Endothelial cell of umbilical vein (primary cell): Measurements from ENCODE around the gene ACADSB. TPM values are rescaled to one million over a fixed set of nuclear protein-coding genes. Genes with fewer than 3 reads are reported as not detected.

Source experiments
- BruUV-seq: library from RNA; stranded (reverse); fragments of 400-500 nt; replicated peaks from 2 replicates; lab custom pipeline; 2021; lab: Mats Ljungman, UMichigan
- CTCF ChIA-PET: fragments of 300-600, 350-600 bp; sonication (Branson Sonifier 250); formaldehyde crosslinking; loops from one replicate; lab custom pipeline; 2021; ENCODE audit warnings: antibody characterized with exemption, inconsistent platforms; lab: Charles Lee
- POLR2A ChIA-PET: fragments of 300-600, 350-600 bp; sonication (Branson Sonifier 250); formaldehyde crosslinking; loops from one replicate; lab custom pipeline; 2021; ENCODE audit warnings: antibody characterized with exemption, inconsistent platforms; lab: Charles Lee
- DNase-seq: peaks from one replicate; pipeline ENCODE4 v3.0.0-alpha.2; 2011; ENCODE audit warnings: low read depth, low spot score
- FAIRE-seq: peaks from 2 replicates; lab custom pipeline; 2011; peaks lifted over from hg19 to GRCh38; lab: Jason Lieb, UNC
- H2AFZ ChIP-seq: 2 replicates; pipeline ENCODE4 v1.6.0; 2012; ENCODE audit warnings: low read depth, low read length, control low read depth, inconsistent platforms
- H3K27ac ChIP-seq: 2 replicates; pipeline ENCODE4 v1.5.1; 2011; ENCODE audit warnings: low read depth, mild to moderate bottlenecking, control low read depth, low read length, moderate library complexity; ENCODE audit not compliant: insufficient read depth
- H3K27me3 ChIP-seq, 2 experiments: 2 replicates each; pipeline versions ENCODE4 v1.6.0 to v1.6.1; 2011; ENCODE audit warnings: low read length in 2 of 2, mixed read lengths in 1 of 2; ENCODE audit not compliant: control insufficient read depth in 2 of 2, insufficient read depth in 2 of 2
- H3K36me3 ChIP-seq, 2 experiments: 2 replicates in 1 of 2; 3 replicates in 1 of 2; pipeline ENCODE4 v1.5.1; 2011; ENCODE audit warnings: low read length in 2 of 2, mild to moderate bottlenecking in 1 of 2, moderate library complexity in 1 of 2; ENCODE audit not compliant: control insufficient read depth in 2 of 2, insufficient read depth in 2 of 2; ENCODE audit errors: extremely low read depth in 1 of 2
- H3K4me1 ChIP-seq: 3 replicates; pipeline ENCODE4 v1.5.1; 2011; ENCODE audit warnings: mild to moderate bottlenecking, low read length; ENCODE audit not compliant: control insufficient read depth, insufficient read depth; ENCODE audit errors: extremely low read depth
- H3K4me2 ChIP-seq: 2 replicates; pipeline ENCODE4 v1.6.1; 2011; ENCODE audit warnings: low read length, control low read depth, mixed read lengths; ENCODE audit not compliant: insufficient read depth
- H3K4me3 ChIP-seq, 3 experiments: fragments of 200-600 bp in 1 of 3; sonication (generic), shearing (Covaris generic) in 1 of 3; replicated peaks in 1 of 3; 2 replicates each; pipeline ENCODE4 v1.5.1; 2011 to 2016; ENCODE audit warnings: control low read depth in 3 of 3, low read length in 3 of 3, mild to moderate bottlenecking in 2 of 3, inconsistent platforms in 1 of 3, low read depth in 1 of 3, moderate library complexity in 1 of 3; ENCODE audit not compliant: insufficient read depth in 1 of 3
- H3K79me2 ChIP-seq: 2 replicates; pipeline ENCODE4 v1.6.0; 2012; ENCODE audit warnings: low read length, inconsistent platforms; ENCODE audit not compliant: control insufficient read depth, insufficient read depth
- H3K9ac ChIP-seq: replicated peaks from 2 replicates; pipeline ENCODE3; 2011; ENCODE audit warnings: low read length, control low read depth; ENCODE audit not compliant: insufficient read depth; ENCODE audit errors: extremely low read depth
- H3K9me1 ChIP-seq: replicated peaks from 3 replicates; pipeline ENCODE4 v1.6.0; 2011; ENCODE audit warnings: mild to moderate bottlenecking, low read length; ENCODE audit not compliant: control insufficient read depth, insufficient read depth; ENCODE audit errors: extremely low read depth
- H3K9me3 ChIP-seq: replicated peaks from 2 replicates; pipeline ENCODE4 v1.5.1; 2012; ENCODE audit warnings: low read length, inconsistent platforms; ENCODE audit not compliant: control insufficient read depth, insufficient read depth
- H4K20me1 ChIP-seq: replicated peaks from 2 replicates; pipeline ENCODE3; 2011; ENCODE audit warnings: mild to moderate bottlenecking, low read length; ENCODE audit not compliant: control insufficient read depth, insufficient read depth; ENCODE audit errors: extremely low read depth
- EZH2 ChIP-seq: IDR thresholded peaks from 2 replicates; pipeline ENCODE4 v1.6.1; 2012; ENCODE audit warnings: borderline replicate concordance, low read depth, mild to moderate bottlenecking, moderate library complexity, low read length, inconsistent platforms; ENCODE audit not compliant: severe bottlenecking
- FOS ChIP-seq: IDR thresholded peaks from 2 replicates; pipeline ENCODE4 v1.6.1; 2011; ENCODE audit warnings: mild to moderate bottlenecking, low read length, moderate library complexity, borderline replicate concordance; ENCODE audit not compliant: insufficient read depth
- GATA2 ChIP-seq: IDR thresholded peaks from 2 replicates; pipeline ENCODE4 v1.7.0; 2011; ENCODE audit warnings: low read depth, mild to moderate bottlenecking, moderate library complexity, mixed read lengths, low read length; ENCODE audit not compliant: insufficient read length, insufficient read depth
- JUN ChIP-seq: IDR thresholded peaks from 2 replicates; pipeline ENCODE4 v1.6.1; 2011; ENCODE audit warnings: borderline replicate concordance, low read depth; ENCODE audit not compliant: insufficient read length, insufficient read depth
- MYC ChIP-seq: IDR thresholded peaks from one replicate; pipeline ENCODE4 v1.6.1; 2011; ENCODE audit warnings: mild to moderate bottlenecking, low read depth, low read length
- POLR2A ChIP-seq: IDR thresholded peaks from 2 replicates; pipeline ENCODE4 v1.6.1; 2012; ENCODE audit warnings: low read depth, mild to moderate bottlenecking, control low read depth, low read length
- POLR2AphosphoS5 ChIP-seq: IDR thresholded peaks from 2 replicates; pipeline ENCODE4 v1.6.1; 2012; ENCODE audit warnings: low read depth, mild to moderate bottlenecking, control low read depth, low read length, moderate library complexity; ENCODE audit not compliant: insufficient read depth
- dilution Hi-C: fragments of 300-500 bp; cut with MboI; formaldehyde crosslinking; loops from one replicate; pipeline ENCODE4 v1.15.0; 2019; ENCODE audit warnings: low sequenced_read_pairs; ENCODE audit not compliant: extremely low pct_ligation_motif_present
- intact Hi-C: fragments of 100-400 bp; cut with micrococcal nuclease; formaldehyde crosslinking; loops from one replicate; pipeline ENCODE4 v1.10.0; 2022
- polyA plus RNA-seq, 4 experiments: library from polyadenylated mRNA; depleted of rRNA in 3 of 4; stranded (reverse) in 3 of 4; unstranded in 1 of 4; fragments of >200 nt; gene quantifications; 2 replicates each; pipeline versions ENCODE4 v1.2.1 to v1.2.3, GENCODE V29; 2011 to 2012; ENCODE audit warnings: missing spikeins in 1 of 4
- total RNA-seq: library from RNA; stranded (reverse); gene quantifications from 2 replicates; pipeline ENCODE4 v1.2.3, GENCODE V29; 2021
- TF ChIP-seq, protein P1 (sequence below), 2 donors: IDR thresholded peaks; 1 replicate in 1 of 2; 2 replicates in 1 of 2; pipeline ENCODE4 v1.5.1; 2011; ENCODE audit warnings: low read length in 2 of 2, mild to moderate bottlenecking in 2 of 2, moderate library complexity in 2 of 2, control low read depth in 1 of 2, inconsistent platforms in 1 of 2, low read depth in 1 of 2; ENCODE audit not compliant: insufficient read depth in 1 of 2; ENCODE audit errors: extremely low read depth in 1 of 2
- TF ChIP-seq, protein P2 (sequence below): IDR thresholded peaks from 2 replicates; pipeline ENCODE4 v1.6.1; 2011; ENCODE audit not compliant: insufficient read depth, insufficient read length

ACADSB gene
- total and polyA plus RNA-seq, 2 donors (not counting 3 experiments of a cell fraction or from before 2014, with no cell fraction given): 3.1 to 15.2 TPM

- no peak overlapping the region for H3K9ac ChIP-seq
- no peak overlapping the region for H3K4me2 ChIP-seq
- no peaks in the 10 kb centered on the region for H3K79me2 ChIP-seq
- H2AFZ ChIP-seq: no peak overlapping the region
- H3K4me1 ChIP-seq: no peaks in the 10 kb centered on the region
- no peak overlapping the region for H3K27ac ChIP-seq
- FAIRE-seq (no peak), DNase-seq (no peak)
- ChIA-PET POLR2A (no interaction called here), CTCF (no interaction called here)
- no peaks in the 10 kb centered on the region for H3K27me3 ChIP-seq
- dilution Hi-C loops: no loop called here
- H3K4me3 ChIP-seq: no peak overlapping the region
- no peaks in the 10 kb centered on the region for H4K20me1 ChIP-seq
- no peaks in the 10 kb centered on the region for H3K9me3 ChIP-seq
- no peaks in the 10 kb centered on the region for H3K9me1 ChIP-seq
- TF ChIP-seq, protein P1, sequence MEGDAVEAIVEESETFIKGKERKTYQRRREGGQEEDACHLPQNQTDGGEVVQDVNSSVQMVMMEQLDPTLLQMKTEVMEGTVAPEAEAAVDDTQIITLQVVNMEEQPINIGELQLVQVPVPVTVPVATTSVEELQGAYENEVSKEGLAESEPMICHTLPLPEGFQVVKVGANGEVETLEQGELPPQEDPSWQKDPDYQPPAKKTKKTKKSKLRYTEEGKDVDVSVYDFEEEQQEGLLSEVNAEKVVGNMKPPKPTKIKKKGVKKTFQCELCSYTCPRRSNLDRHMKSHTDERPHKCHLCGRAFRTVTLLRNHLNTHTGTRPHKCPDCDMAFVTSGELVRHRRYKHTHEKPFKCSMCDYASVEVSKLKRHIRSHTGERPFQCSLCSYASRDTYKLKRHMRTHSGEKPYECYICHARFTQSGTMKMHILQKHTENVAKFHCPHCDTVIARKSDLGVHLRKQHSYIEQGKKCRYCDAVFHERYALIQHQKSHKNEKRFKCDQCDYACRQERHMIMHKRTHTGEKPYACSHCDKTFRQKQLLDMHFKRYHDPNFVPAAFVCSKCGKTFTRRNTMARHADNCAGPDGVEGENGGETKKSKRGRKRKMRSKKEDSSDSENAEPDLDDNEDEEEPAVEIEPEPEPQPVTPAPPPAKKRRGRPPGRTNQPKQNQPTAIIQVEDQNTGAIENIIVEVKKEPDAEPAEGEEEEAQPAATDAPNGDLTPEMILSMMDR (IDR thresholded peaks at IDR 0.05; ENCODE audit: extremely low read depth in 1 of 2, insufficient read depth in 1 of 2, low read depth in 1 of 2, low read length in 2 of 2): no peak
- no peak for TF ChIP-seq EZH2
- BruUV-seq: no TSS peak
- intact Hi-C loops: loop anchor here (10.0 kb wide), 1 partner anchor 1868 kb away; no protein-coding TSS in a partner anchor
- H3K36me3 ChIP-seq: no peaks in the 10 kb centered on the region
Observed at GRCh38 chr10:123062726-123063125, 53.9 kb downstream of the ACADSB start.

DNA sequence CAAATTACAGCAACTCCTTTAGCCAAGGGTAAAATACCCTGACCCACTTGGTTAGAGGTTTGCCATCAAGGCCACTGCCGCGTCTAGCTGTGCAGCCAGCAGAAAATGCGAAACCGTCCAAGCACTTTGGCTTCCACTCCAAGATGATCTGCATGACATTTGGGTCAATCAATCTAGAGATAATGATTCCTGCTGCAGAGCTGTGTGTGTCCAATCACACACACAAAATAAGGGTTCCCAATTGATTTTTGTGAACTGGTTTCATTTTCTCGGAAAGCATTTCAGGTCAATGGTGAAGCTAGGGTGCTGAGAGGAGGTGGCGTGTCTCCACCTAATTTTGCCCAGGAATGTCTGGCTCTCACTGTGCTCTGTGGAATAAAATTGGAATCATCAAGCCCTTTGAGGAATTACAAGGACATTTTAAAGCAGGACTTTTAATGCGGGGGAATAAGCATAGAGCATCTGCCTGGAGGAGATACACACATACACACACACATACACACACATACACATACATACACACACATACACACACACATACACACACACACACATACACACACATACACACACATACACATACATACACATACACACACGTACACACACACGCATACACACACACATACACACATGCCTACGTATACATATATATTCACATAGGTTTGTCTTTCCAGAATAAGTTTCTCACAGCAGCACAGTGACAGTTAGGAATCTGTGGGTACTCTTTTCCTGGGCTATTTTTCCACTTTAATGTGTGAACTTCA lies 59.5 kb downstream of the ACADSB start:
- Histone ChIP-seq H3K9me1 (no peaks in the 10 kb centered on the region), H2AFZ (no peak overlapping the region), H3K79me2 (no peaks in the 10 kb centered on the region), H3K36me3 (no peaks in the 10 kb centered on the region), H3K27ac (no peak overlapping the region), H4K20me1 (no peaks in the 10 kb centered on the region), H3K4me1 (no peaks in the 10 kb centered on the region), H3K4me2 (no peak overlapping the region), H3K4me3 (no peak overlapping the region), H3K9me3 (no peaks in the 10 kb centered on the region), H3K27me3 (no peaks in the 10 kb centered on the region), H3K9ac (no peak overlapping the region)
- intact Hi-C loops: loop anchor here (10.0 kb wide), 1 partner anchor 1873 kb away; no protein-coding TSS in a partner anchor
- DNase-seq (no peak), FAIRE-seq (no peak)
- dilution Hi-C loops: no loop called here
- BruUV-seq: no TSS peak
- CTCF ChIA-PET: interaction anchor here (2.0 kb wide), 1 partner anchor 15 kb away, joined by 7 read pairs; no protein-coding TSS in a partner anchor
- TF ChIP-seq EZH2 (no peak), FOS (no peak), MYC (no peak), POLR2A (no peak), POLR2AphosphoS5 (no peak), JUN (no peak), GATA2 (no peak)
- TF ChIP-seq, protein P2, sequence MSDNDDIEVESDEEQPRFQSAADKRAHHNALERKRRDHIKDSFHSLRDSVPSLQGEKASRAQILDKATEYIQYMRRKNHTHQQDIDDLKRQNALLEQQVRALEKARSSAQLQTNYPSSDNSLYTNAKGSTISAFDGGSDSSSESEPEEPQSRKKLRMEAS: no peak
- TF ChIP-seq, protein P1 (IDR thresholded peaks at IDR 0.05; ENCODE audit: extremely low read depth in 1 of 2, insufficient read depth in 1 of 2, low read depth in 1 of 2, low read length in 2 of 2): no peak
- POLR2A ChIA-PET: no interaction called here
